Esophagus muscularis mucosa (tissue), 4 donors: ENCODE measurements around the gene OLFML2B. TPM values are rescaled to one million over a fixed set of nuclear protein-coding genes. Genes with fewer than 3 reads are reported as not detected.

Source experiments
- DNase-seq: peaks from one replicate; pipeline ENCODE4 v3.0.0-alpha.2; 2017; ENCODE audit errors: extremely low spot score
- H3K27ac ChIP-seq, 4 donors: fragments of 200-600 bp; sonication (generic); replicated peaks in 1 of 4; 1 replicate in 3 of 4; 2 replicates in 1 of 4; pipeline ENCODE4 v1.5.1; 2016 to 2019; ENCODE audit warnings: mild to moderate bottlenecking in 1 of 4
- H3K27me3 ChIP-seq, 4 donors: fragments of 200-600 bp; sonication (generic); one replicate each; pipeline versions ENCODE4 v1.5.1 to v1.6.0; 2016 to 2019
- H3K36me3 ChIP-seq, 4 donors: fragments of 200-600 bp; sonication (generic); one replicate each; pipeline ENCODE4 v1.5.1; 2016 to 2019
- H3K4me1 ChIP-seq, 4 donors: fragments of 200-600 bp; sonication (generic); one replicate each; pipeline ENCODE4 v1.5.1; 2016 to 2019
- H3K4me3 ChIP-seq, 4 donors: fragments of 200-600 bp; sonication (generic); 1 replicate in 2 of 4; 2 replicates in 2 of 4; pipeline ENCODE4 v1.5.1; 2016 to 2019; ENCODE audit warnings: mild to moderate bottlenecking in 4 of 4, moderate library complexity in 1 of 4
- H3K9me3 ChIP-seq, 4 donors: fragments of 200-600 bp; sonication (generic); 1 replicate in 3 of 4; 2 replicates in 1 of 4; pipeline ENCODE4 v1.5.1; 2016 to 2019
- CTCF ChIP-seq, 3 experiments: fragments of 200-600 bp in 2 of 3; fragments of 450-650 bp in 1 of 3; sonication (generic) in 2 of 3; IDR thresholded peaks; one replicate each; pipeline ENCODE4 v1.5.1; 2017 to 2019; ENCODE audit warnings: antibody characterized with exemption in 3 of 3, mild to moderate bottlenecking in 2 of 3, moderate library complexity in 1 of 3
- EP300 ChIP-seq: sonication (generic); formaldehyde crosslinking; IDR thresholded peaks from one replicate; pipeline ENCODE4 v1.6.1; 2017; ENCODE audit warnings: antibody characterized with exemption
- POLR2A ChIP-seq: fragments of 450-650 bp; IDR thresholded peaks from one replicate; pipeline ENCODE4 v1.6.1; 2017; ENCODE audit warnings: antibody characterized with exemption, moderate library complexity, mild to moderate bottlenecking, low read depth
- POLR2AphosphoS5 ChIP-seq, 2 donors: sonication (generic); formaldehyde crosslinking; IDR thresholded peaks; one replicate each; pipeline ENCODE4 v1.6.1; 2017; ENCODE audit warnings: antibody characterized with exemption in 2 of 2
- WGBS: methylation state at CpG from one replicate; pipeline ENCODE4 v1.1.5; 2018; 5-methylcytosine and 5-hydroxymethylcytosine counted together
- intact Hi-C: fragments of 100-400 bp; cut with DNase I; formaldehyde crosslinking; loops from one replicate; pipeline ENCODE4 v1.15.1; 2023
- total RNA-seq, 4 donors: library from RNA; depleted of rRNA; stranded (reverse); fragments of >200 nt; gene quantifications; one replicate each; pipeline versions ENCODE4 v1.1.0 to v1.2.1, GENCODE V29; 2016

OLFML2B gene
- total RNA-seq, 4 donors from 2014 or later: 1.2 to 6.7 (median 5.9) TPM

GRCh38 chr1:162014202-162014601 lies 9.5 kb downstream of the OLFML2B start:
- Histone ChIP-seq H3K27me3 (no peaks in the 10 kb centered on the region), H3K9me3 (no peaks in the 10 kb centered on the region), H3K4me1 (peaks cover 0 to 19% (median 2%) of the 10 kb centered on the region in 4 donors), H3K27ac (no peak overlapping the region), H3K36me3 (peaks cover 0 to 4% (median 0%) of the 10 kb centered on the region in 4 donors), H3K4me3 (no peak overlapping the region)
- intact Hi-C loops: no loop called here
- TF ChIP-seq POLR2AphosphoS5 (IDR thresholded peaks at IDR 0.05): no peak
- no peak for TF ChIP-seq CTCF (IDR thresholded peaks at IDR 0.05)
- no peak for TF ChIP-seq POLR2A
- no peak for TF ChIP-seq EP300
- WGBS: 84% methylated on average over 2 of the region's 2 CpGs
- no peak for DNase-seq

- no peak for DNase-seq
- Histone ChIP-seq H3K4me1 (peaks cover 0 to 12% (median 0%) of the 10 kb centered on the region in 4 donors), H3K27ac (no peak overlapping the region), H3K36me3 (peaks cover 0 to 4% (median 0%) of the 10 kb centered on the region in 4 donors), H3K27me3 (no peaks in the 10 kb centered on the region), H3K4me3 (no peak overlapping the region), H3K9me3 (no peaks in the 10 kb centered on the region)
- no peak for TF ChIP-seq EP300
- no peak for TF ChIP-seq POLR2AphosphoS5 (IDR thresholded peaks at IDR 0.05)
- no peak for TF ChIP-seq CTCF (IDR thresholded peaks at IDR 0.05)
- TF ChIP-seq POLR2A: no peak
- intact Hi-C loops: no loop called here
Measured at GRCh38 chr1:162013289-162013688, 10.4 kb downstream of the OLFML2B start.

GRCh38 chr1:162011337-162012012 lies 12.2 kb downstream of the OLFML2B start:
- H3K27me3 ChIP-seq: no peaks in the 10 kb centered on the region
- peaks cover 0 to 12% (median 0%) of the 10 kb centered on the region in 4 donors for H3K4me1 ChIP-seq
- no peak overlapping the region for H3K4me3 ChIP-seq
- no peaks in the 10 kb centered on the region for H3K9me3 ChIP-seq
- 78% methylated on average over 7 of the region's 9 CpGs for WGBS
- no peak overlapping the region for H3K27ac ChIP-seq
- H3K36me3 ChIP-seq: no peaks in the 10 kb centered on the region
- TF ChIP-seq POLR2A (no peak), EP300 (no peak), POLR2AphosphoS5 (IDR thresholded peaks at IDR 0.05) (peak; percentile 57 to 85)
- intact Hi-C loops: no loop called here
- no peak for DNase-seq

GRCh38 chr1:162010175-162010506 lies 13.5 kb downstream of the OLFML2B start:
- TF ChIP-seq CTCF (IDR thresholded peaks at IDR 0.05): no peak
- TF ChIP-seq POLR2AphosphoS5 (IDR thresholded peaks at IDR 0.05): no peak
- TF ChIP-seq EP300: no peak
- no peak for TF ChIP-seq POLR2A
- peaks cover 0 to 12% (median 0%) of the 10 kb centered on the region in 4 donors for H3K4me1 ChIP-seq
- H3K27me3 ChIP-seq: no peaks in the 10 kb centered on the region
- no peak overlapping the region for H3K27ac ChIP-seq
- H3K36me3 ChIP-seq: no peaks in the 10 kb centered on the region
- H3K4me3 ChIP-seq: no peak overlapping the region
- intact Hi-C loops: no loop called here
- no peaks in the 10 kb centered on the region for H3K9me3 ChIP-seq
- 85% methylated on average over 3 of the region's 3 CpGs for WGBS
- DNase-seq: no peak

- H3K36me3 ChIP-seq: no peaks in the 10 kb centered on the region
- no peak overlapping the region for H3K4me3 ChIP-seq
- peaks cover 0 to 12% (median 0%) of the 10 kb centered on the region in 4 donors for H3K4me1 ChIP-seq
- TF ChIP-seq POLR2A: no peak
- no peak for TF ChIP-seq POLR2AphosphoS5 (IDR thresholded peaks at IDR 0.05)
- no peak for TF ChIP-seq EP300
- no peak for TF ChIP-seq CTCF (IDR thresholded peaks at IDR 0.05)
- no peak for DNase-seq
- WGBS: 84% methylated on average over 6 of the region's 9 CpGs
- H3K27me3 ChIP-seq: no peaks in the 10 kb centered on the region
- intact Hi-C loops: no loop called here
- H3K9me3 ChIP-seq: no peaks in the 10 kb centered on the region
- no peak overlapping the region for H3K27ac ChIP-seq
Measured at GRCh38 chr1:162009501-162010174, 14.0 kb downstream of the OLFML2B start.
